HEK293 (cell line): ENCODE results near the gene CPN2.

Source experiments
- CTCF ChIP-seq: fragments of 450-650 bp; formaldehyde crosslinking; IDR thresholded peaks from 2 replicates; pipeline ENCODE4 v1.5.1; 2016; ENCODE audit warnings: missing biosample characterization, missing genetic modification characterization
- GLI4 ChIP-seq: fragments of 450-650 bp; formaldehyde crosslinking; IDR thresholded peaks from 2 replicates; pipeline ENCODE4 v1.5.1; 2016; ENCODE audit warnings: missing biosample characterization, missing genetic modification characterization
- PRDM1 ChIP-seq: fragments of 450-650 bp; formaldehyde crosslinking; IDR thresholded peaks from 2 replicates; pipeline ENCODE4; 2016; ENCODE audit warnings: missing biosample characterization, missing genetic modification characterization
- TSHZ1 ChIP-seq: fragments of 450-650 bp; formaldehyde crosslinking; IDR thresholded peaks from 2 replicates; pipeline ENCODE4 v1.5.1; 2016; ENCODE audit warnings: missing biosample characterization, missing genetic modification characterization, borderline replicate concordance
- ZBTB6 ChIP-seq: fragments of 450-650 bp; formaldehyde crosslinking; IDR thresholded peaks from 2 replicates; pipeline ENCODE4 v1.5.1; 2017; ENCODE audit warnings: missing biosample characterization, missing genetic modification characterization
- ZNF121 ChIP-seq: fragments of 450-650 bp; formaldehyde crosslinking; IDR thresholded peaks from 2 replicates; pipeline ENCODE4 v1.5.1; 2016; ENCODE audit warnings: missing biosample characterization, missing genetic modification characterization
- ZNF2 ChIP-seq: fragments of 450-650 bp; formaldehyde crosslinking; IDR thresholded peaks from 2 replicates; pipeline ENCODE4 v1.5.1; 2016; ENCODE audit warnings: missing biosample characterization, missing genetic modification characterization
- ZNF23 ChIP-seq: fragments of 450-650 bp; formaldehyde crosslinking; IDR thresholded peaks from 2 replicates; pipeline ENCODE4 v1.5.1; 2016; ENCODE audit warnings: missing biosample characterization, missing genetic modification characterization, borderline replicate concordance
- ZNF561 ChIP-seq: fragments of 450-650 bp; IDR thresholded peaks from 2 replicates; pipeline ENCODE4 v1.5.1; 2018; ENCODE audit warnings: missing biosample characterization, missing genetic modification characterization, borderline replicate concordance

GRCh38 chr3:194396859-194397756, 46.0 kb upstream of the CPN2 start:
- no peak for TF ChIP-seq ZNF561 (tag by site-specific recombination)
- no peak for TF ChIP-seq ZNF2
- TF ChIP-seq GLI4: no peak
- TF ChIP-seq TSHZ1 (tag by site-specific recombination): no peak
- no peak for TF ChIP-seq ZNF121 (tag by site-specific recombination)
- no peak for TF ChIP-seq ZBTB6 (tag by site-specific recombination)
- TF ChIP-seq PRDM1: no peak
- TF ChIP-seq CTCF: no peak
- TF ChIP-seq ZNF23 (tag by site-specific recombination): no peak
